HCT116 (cell line): ENCODE measurements around the gene KCNA3. TPM values are rescaled to one million over a fixed set of nuclear protein-coding genes. Genes with fewer than 3 reads are reported as not detected.

Experiments
- ATAC-seq: fragments of 200-7000 bp; cut with Tn5 transposase; 2 replicates; pipeline ENCODE4 v1.9.1; 2020; ENCODE audit warnings: mild to moderate bottlenecking, moderate library complexity
- BruUV-seq: library from RNA; stranded (reverse); fragments of 400-500 nt; replicated peaks from 2 replicates; lab custom pipeline; 2021; lab: Mats Ljungman, UMichigan
- CTCF ChIA-PET: fragments of 300-600 bp; sonication (Branson Sonifier 250); formaldehyde crosslinking; loops from one replicate; lab custom pipeline; 2021; ENCODE audit warnings: antibody characterized with exemption; lab: Charles Lee
- POLR2A ChIA-PET: fragments of 300-600, 350-600 bp; sonication (Branson Sonifier 250); formaldehyde crosslinking; loops from one replicate; lab custom pipeline; 2021; ENCODE audit warnings: antibody characterized with exemption; lab: Charles Lee
- RAD21 ChIA-PET, 2 experiments: fragments of 300-600 bp; sonication (Branson Sonifier 250); formaldehyde crosslinking; loops; one replicate each; lab custom pipeline; 2023; ENCODE audit warnings: low total read pairs in 2 of 2; ENCODE audit not compliant: uncharacterized antibody in 2 of 2, unreplicated experiment in 2 of 2, low non-redundant PET in 1 of 2; lab: Charles Lee
- DNase-seq: peaks from one replicate; pipeline ENCODE4 v3.0.0-alpha.2; 2010; ENCODE audit warnings: low read depth, low spot score
- H2AFZ ChIP-seq: fragments of 200-600 bp; shearing (Covaris generic), sonication (generic); 2 replicates; pipeline ENCODE4 v1.6.1; 2017; ENCODE audit warnings: low read depth, mixed run types, mixed read lengths, antibody characterized with exemption, low read length; ENCODE audit not compliant: poor library complexity, severe bottlenecking
- H3K27ac ChIP-seq: 2 replicates; pipeline ENCODE4 v1.5.1; 2012; ENCODE audit warnings: low read depth, low read length
- H3K27me3 ChIP-seq: fragments of 200-600 bp; sonication (generic); 2 replicates; pipeline ENCODE4 v1.6.1; 2016; ENCODE audit warnings: mixed run types, low read length, mixed read lengths; ENCODE audit not compliant: insufficient read depth
- H3K36me3 ChIP-seq, 2 experiments: fragments of 200-500 bp in 1 of 2; fragments of 200-600 bp in 1 of 2; sonication (Bioruptor generic) in 1 of 2; sonication (generic) in 1 of 2; 2 replicates each; pipeline versions ENCODE4 v1.5.1 to v1.6.1; 2014 to 2016; ENCODE audit warnings: low read length in 2 of 2, inconsistent platforms in 1 of 2, mixed read lengths in 1 of 2, mixed run types in 1 of 2; ENCODE audit not compliant: insufficient read depth in 2 of 2, control insufficient read depth in 1 of 2
- H3K4me1 ChIP-seq, 2 experiments: fragments of 200-600 bp in 1 of 2; sonication (generic) in 1 of 2; 2 replicates each; pipeline versions ENCODE4 v1.5.1 to v1.6.1; 2012 to 2017; ENCODE audit warnings: low read length in 2 of 2, inconsistent platforms in 1 of 2, mild to moderate bottlenecking in 1 of 2, mixed read lengths in 1 of 2, mixed run types in 1 of 2, moderate library complexity in 1 of 2; ENCODE audit not compliant: insufficient read depth in 2 of 2, control insufficient read depth in 1 of 2
- H3K4me2 ChIP-seq: fragments of 200-600 bp; sonication (generic); 2 replicates; pipeline ENCODE4 v1.6.1; 2017; ENCODE audit warnings: mixed run types, low read length, mixed read lengths
- H3K4me3 ChIP-seq, 2 experiments: fragments of 200-600 bp in 1 of 2; sonication (generic) in 1 of 2; replicated peaks in 1 of 2; 2 replicates each; pipeline ENCODE4 v1.5.1; 2011 to 2016; ENCODE audit warnings: low read length in 2 of 2, control low read depth in 1 of 2, low read depth in 1 of 2, mild to moderate bottlenecking in 1 of 2, mixed read lengths in 1 of 2, mixed run types in 1 of 2
- H3K79me2 ChIP-seq: fragments of 200-600 bp; sonication (generic); 2 replicates; pipeline ENCODE4 v1.6.1; 2017; ENCODE audit warnings: mild to moderate bottlenecking, mixed run types, low read length, moderate library complexity, mixed read lengths; ENCODE audit not compliant: insufficient read depth
- H3K9ac ChIP-seq: fragments of 200-600 bp; sonication (generic); 2 replicates; pipeline ENCODE4 v1.6.1; 2016; ENCODE audit warnings: low read length, mixed read lengths
- H3K9me2 ChIP-seq: fragments of 200-600 bp; sonication (generic), shearing (Covaris generic); 2 replicates; pipeline ENCODE4 v1.6.1; 2017; ENCODE audit warnings: mixed run types, mild to moderate bottlenecking, moderate library complexity; ENCODE audit not compliant: insufficient read depth
- H3K9me3 ChIP-seq, 2 experiments: fragments of 200-500 bp in 1 of 2; fragments of 200-600 bp in 1 of 2; sonication (Bioruptor generic) in 1 of 2; sonication (generic) in 1 of 2; 2 replicates each; pipeline ENCODE4 v1.6.1; 2014 to 2017; ENCODE audit warnings: low read length in 2 of 2, mixed read lengths in 2 of 2, inconsistent platforms in 1 of 2, low read depth in 1 of 2, mild to moderate bottlenecking in 1 of 2, mixed run types in 1 of 2, moderate library complexity in 1 of 2; ENCODE audit not compliant: control insufficient read depth in 1 of 2, insufficient read depth in 1 of 2
- H4K20me1 ChIP-seq: fragments of 200-600 bp; sonication (generic), shearing (Covaris generic); 2 replicates; pipeline ENCODE4 v1.6.1; 2017; ENCODE audit warnings: mixed run types, mild to moderate bottlenecking, moderate library complexity; ENCODE audit not compliant: insufficient read depth
- ATF3 ChIP-seq: IDR thresholded peaks from 2 replicates; pipeline ENCODE4 v1.6.1; 2012
- CBX3 ChIP-seq: IDR thresholded peaks from 2 replicates; pipeline ENCODE4 v1.6.1; 2012; ENCODE audit warnings: low read depth
- CTCF ChIP-seq, 3 experiments: fragments of 200-600 bp in 1 of 3; sonication (generic) in 1 of 3; IDR thresholded peaks in 2 of 3; conservative IDR thresholded peaks in 1 of 3; 2 replicates each; pipeline ENCODE4 v1.5.1; 2012 to 2017; ENCODE audit warnings: low read depth in 2 of 3, low read length in 2 of 3, antibody characterized with exemption in 1 of 3, borderline replicate concordance in 1 of 3, control low read depth in 1 of 3, mild to moderate bottlenecking in 1 of 3, mixed read lengths in 1 of 3, mixed run types in 1 of 3, moderate library complexity in 1 of 3; ENCODE audit not compliant: insufficient read depth in 1 of 3
- EGR1 ChIP-seq: IDR thresholded peaks from 2 replicates; pipeline ENCODE4 v1.6.1; 2012; ENCODE audit warnings: low read depth
- ELF1 ChIP-seq: IDR thresholded peaks from 2 replicates; pipeline ENCODE4 v1.6.1; 2012; ENCODE audit warnings: low read depth, borderline replicate concordance
- EZH2 ChIP-seq: fragments of 200-600 bp; sonication (generic); IDR thresholded peaks from 2 replicates; pipeline ENCODE4 v1.6.1; 2017; ENCODE audit warnings: antibody characterized with exemption, mixed run types
- EZH2phosphoT487 ChIP-seq: fragments of 200-600 bp; IDR thresholded peaks from 2 replicates; pipeline ENCODE4 v1.6.1; 2018; ENCODE audit warnings: antibody characterized with exemption, borderline replicate concordance
- FOSL1 ChIP-seq: IDR thresholded peaks from 2 replicates; pipeline ENCODE4 v1.6.1; 2012; ENCODE audit warnings: low read depth
- JUND ChIP-seq: IDR thresholded peaks from 2 replicates; pipeline ENCODE4 v1.6.1; 2012
- MAX ChIP-seq: IDR thresholded peaks from 2 replicates; pipeline ENCODE4 v1.6.1; 2012
- POLR2A ChIP-seq: IDR thresholded peaks from 2 replicates; pipeline ENCODE4 v1.7.0; 2011; ENCODE audit warnings: borderline replicate concordance; ENCODE audit not compliant: insufficient read depth, insufficient read length; ENCODE audit errors: extremely low read depth
- POLR2AphosphoS5 ChIP-seq: IDR thresholded peaks from 2 replicates; pipeline ENCODE4 v1.6.1; 2011; ENCODE audit warnings: mild to moderate bottlenecking, low read depth, low read length, moderate library complexity
- RAD21 ChIP-seq: IDR thresholded peaks from 2 replicates; pipeline ENCODE4 v1.6.1; 2012; ENCODE audit warnings: low read depth, mild to moderate bottlenecking
- SIN3A ChIP-seq: IDR thresholded peaks from 2 replicates; pipeline ENCODE4 v1.6.1; 2012; ENCODE audit warnings: low read depth
- SP1 ChIP-seq: IDR thresholded peaks from 2 replicates; pipeline ENCODE4 v1.6.1; 2012; ENCODE audit warnings: low read depth
- SRF ChIP-seq: IDR thresholded peaks from 2 replicates; pipeline ENCODE4 v1.6.1; 2012; ENCODE audit warnings: low read depth
- TCF7L2 ChIP-seq: IDR thresholded peaks from 2 replicates; pipeline ENCODE4 v1.7.0; 2011; ENCODE audit warnings: borderline replicate concordance, inconsistent platforms; ENCODE audit not compliant: insufficient read depth, insufficient read length; ENCODE audit errors: extremely low read depth
- ZBTB33 ChIP-seq: IDR thresholded peaks from 2 replicates; pipeline ENCODE4 v1.6.1; 2011; ENCODE audit warnings: mild to moderate bottlenecking, low read length, moderate library complexity; ENCODE audit not compliant: insufficient replicate concordance; ENCODE audit errors: extremely low read depth
- ZFX ChIP-seq: fragments of 450-650 bp; IDR thresholded peaks from 2 replicates; pipeline ENCODE4 v1.6.1; 2017
- ZNF274 ChIP-seq: fragments of 200-500 bp; sonication (Bioruptor generic); IDR thresholded peaks from 2 replicates; pipeline ENCODE4 v1.6.1; 2014; ENCODE audit warnings: mild to moderate bottlenecking, low read depth, low read length, inconsistent platforms
- intact Hi-C: fragments of 100-400 bp; cut with micrococcal nuclease; formaldehyde crosslinking; loops from 2 replicates; pipeline ENCODE4 v1.10.0; 2022
- total RNA-seq: library from RNA; stranded (reverse); gene quantifications from one replicate; pipeline ENCODE4 v1.2.1, GENCODE V29; 2021; ENCODE audit not compliant: unreplicated experiment

Gene KCNA3
- total RNA-seq, 1 experiment from 2014 or later, result 0.07 TPM

- no peaks in the 10 kb centered on the region for H3K9me3 ChIP-seq
- H3K9me2 ChIP-seq, result no peaks in the 10 kb centered on the region
- no peak overlapping the region for H3K4me3 ChIP-seq
- H2AFZ ChIP-seq, result no peak overlapping the region
- H3K79me2 ChIP-seq, result no peaks in the 10 kb centered on the region
- no peak overlapping the region for H3K9ac ChIP-seq
- no peaks in the 10 kb centered on the region for H4K20me1 ChIP-seq
- H3K4me2 ChIP-seq, result no peak overlapping the region
- no peak for DNase-seq
- CTCF ChIA-PET, result no interaction called here
- H3K4me1 ChIP-seq, result no peaks in the 10 kb centered on the region
- TF ChIP-seq TCF7L2 (no peak), EGR1 (no peak), EZH2 (no peak), RAD21 (no peak), JUND (no peak), CTCF (IDR thresholded peaks at IDR 0.05 in 2 of 3, conservative IDR thresholded peaks at IDR 0.05 in 1 of 3; ENCODE audit: borderline replicate concordance in 1 of 3, insufficient read depth in 1 of 3, low read depth in 2 of 3, low read length in 2 of 3) (no peak), CBX3 (no peak), ZNF274 (no peak), SRF (no peak), SP1 (no peak), FOSL1 (no peak), MAX (no peak), POLR2AphosphoS5 (no peak), ATF3 (no peak), ZFX (no peak), ELF1 (no peak), SIN3A (no peak), ZBTB33 (no peak), EZH2phosphoT487 (no peak), POLR2A (no peak)
- BruUV-seq, result no TSS peak
- RAD21 ChIA-PET, result no interaction called here
- intact Hi-C loops, result no loop called here
- no peak overlapping the region for H3K27ac ChIP-seq
- H3K27me3 ChIP-seq, result peaks cover 23% of the 10 kb centered on the region
- POLR2A ChIA-PET, result no interaction called here
- H3K36me3 ChIP-seq, result no peaks in the 10 kb centered on the region
- ATAC-seq, result no peak
These were observed 2.2 kb upstream of the KCNA3 start for GRCh38 chr1:110676970-110677369.
